HG03439 (cell line): ENCODE measurements around the gene LRCH3.
"Not testable (repeated sequence)": the region's sequence is repeated elsewhere in the genome, so short reads cannot be mapped to it uniquely, and the experiment has no call there.

Experiments used
- ATAC-seq: cut with Tn5 transposase; IDR thresholded peaks from one replicate; pipeline ENCODE4 v1.9.1; 2021; ENCODE audit warnings: mild to moderate bottlenecking, moderate library complexity; ENCODE audit not compliant: unreplicated experiment

Gene LRCH3

DNA sequence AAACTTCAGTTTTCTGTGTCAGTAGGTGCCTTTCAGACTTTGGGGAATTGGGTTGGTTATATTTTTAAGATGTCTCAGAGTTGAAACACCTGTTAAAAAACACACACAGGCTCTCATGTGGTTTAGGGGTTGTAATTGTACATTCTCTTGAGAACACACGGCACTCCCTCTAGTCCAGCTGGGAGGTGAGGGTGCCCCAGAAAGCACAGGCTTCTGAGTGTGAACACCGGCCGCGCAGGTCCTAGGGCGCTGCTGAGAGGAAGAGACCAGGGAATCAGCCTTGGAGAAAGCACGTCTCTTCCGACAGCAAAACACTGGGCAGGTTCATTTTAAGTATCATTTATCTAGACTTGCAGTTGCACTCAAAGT is 90.9 kb downstream of the LRCH3 start:
- ATAC-seq: no peak

DNA sequence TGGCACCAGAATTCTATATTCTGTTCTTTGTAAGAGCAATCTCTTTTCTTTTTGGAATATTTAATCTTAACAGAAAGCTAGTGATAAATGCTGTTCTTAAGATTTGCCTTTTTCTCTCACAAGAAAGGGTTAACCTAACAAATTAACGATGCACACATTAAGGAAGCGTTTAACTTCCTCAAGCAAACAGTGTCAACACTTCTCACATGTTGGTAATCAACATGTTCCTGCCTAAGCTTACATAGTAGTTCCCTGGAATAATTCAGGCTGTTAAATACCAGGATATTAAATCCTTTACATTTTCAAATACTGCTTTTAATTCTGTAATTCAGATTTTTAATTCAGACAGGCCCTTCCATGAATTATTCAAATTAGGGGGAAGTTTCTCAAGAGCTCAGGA is 91.5 kb downstream of the LRCH3 start:
- ATAC-seq: no peak

GRCh38 chr3:197883541-197883940 is 92.5 kb downstream of the LRCH3 start:
- no peak for ATAC-seq

DNA sequence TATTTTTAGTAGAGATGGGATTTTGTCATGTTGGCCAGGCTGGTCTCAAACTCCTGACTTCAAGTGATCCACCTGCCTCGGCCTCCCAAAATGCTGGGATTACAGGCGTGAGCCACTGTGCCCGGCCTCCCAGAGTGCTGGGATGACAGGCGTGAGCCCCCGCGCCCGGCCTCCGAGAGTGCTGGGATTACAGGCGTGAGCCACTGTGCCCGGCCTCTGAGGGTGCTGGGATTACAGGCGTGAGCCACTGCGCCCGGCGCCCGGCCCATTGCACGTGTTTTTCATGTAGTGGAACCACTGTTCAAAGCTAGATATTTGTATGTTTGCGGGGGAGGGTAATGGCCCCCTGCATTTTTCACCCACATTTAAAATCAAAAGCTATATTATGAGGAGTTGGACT is 93.3 kb downstream of the LRCH3 start:
- ATAC-seq: not testable (repeated sequence)

DNA sequence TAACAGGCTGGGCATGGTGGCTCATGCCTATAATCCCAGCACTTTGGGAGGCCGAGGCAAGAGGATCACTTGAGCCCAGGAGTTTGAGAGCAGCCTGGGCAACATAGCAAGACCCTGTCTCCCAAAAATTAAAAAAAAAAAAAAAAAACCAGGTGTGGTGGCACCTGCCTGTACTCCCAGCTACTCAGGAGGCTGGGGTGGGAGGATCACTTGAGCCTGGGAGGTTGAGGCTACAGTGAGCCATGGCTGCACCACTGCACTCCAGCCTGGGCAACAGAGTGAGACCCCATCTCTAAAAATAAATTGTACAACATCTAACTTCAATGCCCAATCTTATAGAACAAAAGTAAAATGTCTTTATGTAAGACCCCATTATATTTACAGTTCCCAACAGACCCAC is 95.0 kb downstream of the LRCH3 start:
- not testable (repeated sequence) for ATAC-seq

DNA sequence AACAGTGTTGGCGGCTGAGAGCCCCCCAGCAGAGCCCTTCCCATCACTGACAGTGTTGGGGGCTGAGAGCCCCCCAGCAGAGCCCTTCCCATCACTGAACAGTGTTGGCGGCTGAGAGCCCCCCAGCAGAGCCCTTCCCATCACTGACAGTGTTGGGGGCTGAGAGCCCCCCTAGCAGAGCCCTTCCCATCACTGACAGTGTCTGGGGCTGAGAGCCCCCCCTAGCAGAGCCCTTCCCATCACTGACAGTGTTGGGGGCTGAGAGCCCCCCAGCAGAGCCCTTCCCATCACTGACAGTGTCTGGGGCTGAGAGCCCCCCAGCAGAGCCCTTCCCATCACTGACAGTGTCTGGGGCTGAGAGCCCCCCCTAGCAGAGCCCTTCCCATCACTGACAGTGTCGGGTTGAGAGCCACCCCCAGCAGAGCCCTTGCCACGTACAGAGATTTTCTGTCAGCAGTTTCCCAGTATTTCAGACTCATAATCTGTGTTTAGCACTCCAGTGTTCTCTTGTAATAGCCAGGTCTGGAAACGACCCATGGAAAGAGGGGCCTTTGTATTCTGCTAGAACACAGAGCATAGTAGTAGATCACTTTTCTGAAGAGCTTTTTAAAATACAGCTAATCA is 96.5 kb downstream of the LRCH3 start:
- not testable (repeated sequence) for ATAC-seq

GRCh38 chr3:197888511-197888910 is 97.5 kb downstream of the LRCH3 start:
- ATAC-seq: no peak

- ATAC-seq: no peak
Measured at GRCh38 chr3:197889204-197889930, 98.3 kb downstream of the LRCH3 start.

- ATAC-seq: no peak
Measured at GRCh38 chr3:197890693-197891092, 99.6 kb downstream of the LRCH3 start.

DNA sequence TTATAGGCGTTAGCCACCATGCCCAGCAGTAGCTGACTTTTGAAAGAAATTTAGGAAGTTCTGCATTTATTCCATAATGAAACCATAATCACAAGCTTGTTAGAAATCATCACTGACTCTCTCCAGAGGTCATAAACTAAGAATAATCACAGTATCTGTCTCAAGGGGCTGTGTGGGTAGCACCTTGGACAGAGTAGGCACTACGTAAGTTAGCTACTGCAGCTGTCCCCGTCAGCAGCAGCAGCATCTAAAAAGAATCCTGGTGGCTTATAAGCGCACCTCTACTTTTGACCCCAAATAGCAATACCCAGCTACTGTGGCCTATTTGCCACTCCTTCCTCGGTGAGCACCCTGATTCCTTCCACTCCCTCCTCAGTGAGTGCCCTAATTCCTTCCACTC is 101.1 kb downstream of the LRCH3 start:
- no peak for ATAC-seq

DNA sequence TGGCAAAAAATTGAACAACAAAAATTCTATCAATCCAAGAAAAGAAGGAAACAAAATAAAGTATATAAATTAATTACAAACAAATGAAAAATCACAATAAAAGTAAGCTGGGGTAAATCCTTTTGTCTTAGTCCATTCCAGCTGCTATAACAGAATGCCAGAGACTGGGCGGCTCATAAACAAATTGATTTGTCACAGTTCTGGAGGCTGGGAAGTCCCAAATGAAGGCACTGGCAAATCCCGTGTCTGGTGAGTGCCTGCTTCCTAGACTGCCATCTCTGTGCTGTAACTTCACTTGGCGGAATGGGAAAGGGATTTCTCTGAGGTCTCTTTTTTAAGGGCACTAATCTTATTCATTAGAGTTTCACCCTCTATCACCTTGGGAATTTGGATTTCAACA is 105.4 kb downstream of the LRCH3 start:
- ATAC-seq: no peak

GRCh38 chr3:197899833-197900478 is 108.9 kb downstream of the LRCH3 start:
- ATAC-seq: no peak

DNA sequence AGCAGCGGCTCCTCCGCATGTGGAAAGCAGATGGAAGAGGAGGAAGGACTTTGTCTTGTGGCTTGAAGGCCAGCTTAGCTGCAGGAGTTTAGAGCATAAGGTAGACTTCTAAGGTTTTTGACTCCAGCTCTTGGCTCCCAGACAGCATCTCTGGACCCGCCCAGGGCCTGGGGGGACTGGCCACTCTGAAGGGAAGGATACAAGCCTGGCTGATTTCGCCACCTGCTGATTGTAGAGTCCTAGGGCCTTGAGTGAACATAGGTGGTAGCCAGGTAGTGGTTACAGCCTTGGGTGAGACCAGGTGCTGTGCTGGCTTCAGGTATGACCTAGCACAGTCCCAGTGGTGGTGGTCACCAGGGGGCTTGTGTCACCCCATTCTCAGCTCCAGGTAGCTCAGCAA is 110.6 kb downstream of the LRCH3 start:
- ATAC-seq: no peak

- ATAC-seq: peak; percentile 85
Measured at GRCh38 chr3:197906023-197906849, 115.2 kb downstream of the LRCH3 start.

- no peak for ATAC-seq
Measured at GRCh38 chr3:197906850-197907187, 115.8 kb downstream of the LRCH3 start.

GRCh38 chr3:197907196-197907595 is 116.1 kb downstream of the LRCH3 start:
- ATAC-seq: no peak

DNA sequence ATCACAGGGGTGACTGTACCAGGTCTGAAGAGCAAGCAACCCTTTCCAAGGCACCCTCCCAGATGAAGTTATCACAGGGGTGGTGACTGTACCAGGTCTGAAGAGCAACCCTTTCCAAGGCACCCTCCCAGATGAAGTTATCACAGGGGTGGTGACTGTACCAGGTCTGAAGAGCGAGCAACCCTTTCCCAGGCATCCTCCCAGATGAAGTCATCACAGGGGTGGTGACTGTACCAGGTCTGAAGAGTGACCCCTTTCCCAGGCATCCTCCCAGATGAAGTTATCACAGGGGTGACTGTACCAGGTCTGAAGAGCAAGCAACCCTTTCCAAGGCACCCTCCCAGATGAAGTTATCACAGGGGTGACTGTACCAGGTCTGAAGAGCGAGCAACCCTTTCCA is 117.5 kb downstream of the LRCH3 start:
- ATAC-seq: not testable (repeated sequence)

- no peak for ATAC-seq
Measured at GRCh38 chr3:197908957-197909701, 118.1 kb downstream of the LRCH3 start.

- no peak for ATAC-seq
Measured at GRCh38 chr3:197912741-197913476, 121.9 kb downstream of the LRCH3 start.
